WTC11 (cell line): ENCODE data around the gene SART1.
A peak's percentile ranks its signal among the peaks of the same experiment; 100 is the strongest.

Experiments used
- ATF1 ChIP-seq: sonication (generic); formaldehyde crosslinking; IDR thresholded peaks from 2 replicates; pipeline ENCODE4 v1.8.1; 2023; ENCODE audit warnings: mild to moderate bottlenecking, moderate library complexity, missing genetic modification reagents
- ATF2 ChIP-seq: sonication (generic); formaldehyde crosslinking; IDR thresholded peaks from 2 replicates; pipeline ENCODE4 v1.8.1; 2022; ENCODE audit warnings: low read depth, missing genetic modification reagents, borderline replicate concordance
- CREB1 ChIP-seq: sonication (generic); formaldehyde crosslinking; IDR thresholded peaks from 2 replicates; pipeline ENCODE4 v1.8.0; 2023; ENCODE audit warnings: mild to moderate bottlenecking, missing genetic modification reagents
- CTCF ChIP-seq: fragments of 200-600 bp; IDR thresholded peaks from 2 replicates; pipeline ENCODE4 v1.8.0; 2022; ENCODE audit warnings: antibody characterized with exemption
- ETV6 ChIP-seq: sonication (generic); formaldehyde crosslinking; IDR thresholded peaks from 2 replicates; pipeline ENCODE4 v1.8.1; 2022; ENCODE audit warnings: mild to moderate bottlenecking, missing genetic modification reagents
- KAT7 ChIP-seq: sonication (generic); formaldehyde crosslinking; IDR thresholded peaks from 2 replicates; pipeline ENCODE4 v1.8.1; 2023; ENCODE audit warnings: missing genetic modification reagents, mild to moderate bottlenecking, borderline replicate concordance
- NFE2L1 ChIP-seq: sonication (generic); formaldehyde crosslinking; IDR thresholded peaks from 2 replicates; pipeline ENCODE4 v1.8.1; 2023; ENCODE audit warnings: missing genetic modification reagents
- NR2C2 ChIP-seq: sonication (generic); formaldehyde crosslinking; IDR thresholded peaks from 2 replicates; pipeline ENCODE4 v1.8.0; 2022; ENCODE audit warnings: mild to moderate bottlenecking, missing genetic modification reagents
- SMAD3 ChIP-seq: sonication (generic); formaldehyde crosslinking; IDR thresholded peaks from 2 replicates; pipeline ENCODE4 v1.8.0; 2022; ENCODE audit warnings: missing genetic modification reagents, mild to moderate bottlenecking, borderline replicate concordance
- TEAD1 ChIP-seq: sonication (generic); formaldehyde crosslinking; IDR thresholded peaks from 2 replicates; pipeline ENCODE4 v1.8.0; 2022; ENCODE audit warnings: mild to moderate bottlenecking, missing genetic modification reagents
- TP53 ChIP-seq: sonication (generic); formaldehyde crosslinking; IDR thresholded peaks from 2 replicates; pipeline ENCODE4 v1.8.1; 2023; ENCODE audit warnings: mild to moderate bottlenecking, missing genetic modification reagents
- TF ChIP-seq, protein P1 (sequence below): sonication (generic); formaldehyde crosslinking; IDR thresholded peaks from 2 replicates; pipeline ENCODE4 v1.8.0; 2022; ENCODE audit warnings: mild to moderate bottlenecking, missing genetic modification reagents
- TF ChIP-seq, protein P2 (sequence below): sonication (generic); formaldehyde crosslinking; IDR thresholded peaks from 2 replicates; pipeline ENCODE4 v1.8.1; 2023; ENCODE audit warnings: mild to moderate bottlenecking, missing genetic modification reagents, moderate library complexity
- TF ChIP-seq, protein P3 (sequence below): sonication (generic); formaldehyde crosslinking; IDR thresholded peaks from 2 replicates; pipeline ENCODE4 v1.8.0; 2022; ENCODE audit warnings: missing genetic modification reagents

DNA sequence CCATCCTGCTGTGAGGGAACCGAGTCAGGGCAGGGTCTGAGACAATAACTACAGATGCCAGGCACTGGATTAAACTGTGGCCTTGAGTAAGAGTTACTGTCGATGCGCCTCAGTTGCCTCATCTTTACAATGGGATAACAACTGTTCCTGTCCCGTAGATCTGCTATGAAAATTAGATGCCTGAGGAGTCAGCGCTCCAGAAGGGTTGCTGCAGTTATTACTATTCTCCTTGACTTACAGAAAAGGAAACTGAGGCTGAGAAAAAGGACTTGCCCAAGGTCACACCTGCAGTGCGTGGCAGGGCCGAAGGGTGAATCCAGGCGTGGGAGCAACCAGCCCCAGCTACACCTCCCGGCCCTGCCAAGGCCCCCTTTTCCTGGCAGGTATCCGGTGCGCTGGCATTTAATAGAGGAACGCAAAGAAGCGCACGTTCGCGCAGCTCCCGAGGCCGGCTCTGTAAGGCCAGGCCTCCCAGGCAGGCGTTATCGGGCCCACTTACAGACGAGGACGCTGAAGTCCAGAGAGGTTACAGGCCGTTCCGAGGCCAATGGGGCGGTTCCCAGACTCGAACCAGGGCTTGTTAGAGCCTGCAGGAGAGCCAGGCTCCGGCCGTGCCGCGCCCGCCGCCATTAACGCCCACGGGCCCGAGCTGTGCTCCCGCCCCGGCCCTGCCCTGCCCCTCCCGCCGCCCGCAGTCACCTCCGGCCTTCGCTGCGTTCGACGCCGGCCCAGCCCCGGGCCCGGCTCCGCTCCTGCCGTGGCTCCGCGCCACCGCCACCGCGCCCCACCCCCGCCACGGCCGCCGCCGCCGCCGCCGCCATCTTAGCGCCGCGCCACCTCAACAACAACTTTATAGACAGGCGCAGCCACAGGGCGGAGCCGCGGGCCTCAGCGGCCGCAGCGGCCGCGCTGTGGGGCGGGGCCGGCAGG lies 43.1 kb upstream of the SART1 start, which contains the start of gene C11orf68:
- TF ChIP-seq SMAD3 (CRISPR knock-in tag) (no peak), CTCF (no peak), TEAD1 (no peak), CREB1 (CRISPR knock-in tag) (no peak), ATF1 (CRISPR knock-in tag) (no peak), ETV6 (no peak), ATF2 (CRISPR knock-in tag) (no peak), TP53 (CRISPR knock-in tag) (0 out of 2 replicates have a peak, but pooled peaks have one; percentile 10), KAT7 (CRISPR knock-in tag) (no peak), NR2C2 (CRISPR knock-in tag) (no peak), NFE2L1 (CRISPR knock-in tag) (no peak)
- TF ChIP-seq, protein P1, sequence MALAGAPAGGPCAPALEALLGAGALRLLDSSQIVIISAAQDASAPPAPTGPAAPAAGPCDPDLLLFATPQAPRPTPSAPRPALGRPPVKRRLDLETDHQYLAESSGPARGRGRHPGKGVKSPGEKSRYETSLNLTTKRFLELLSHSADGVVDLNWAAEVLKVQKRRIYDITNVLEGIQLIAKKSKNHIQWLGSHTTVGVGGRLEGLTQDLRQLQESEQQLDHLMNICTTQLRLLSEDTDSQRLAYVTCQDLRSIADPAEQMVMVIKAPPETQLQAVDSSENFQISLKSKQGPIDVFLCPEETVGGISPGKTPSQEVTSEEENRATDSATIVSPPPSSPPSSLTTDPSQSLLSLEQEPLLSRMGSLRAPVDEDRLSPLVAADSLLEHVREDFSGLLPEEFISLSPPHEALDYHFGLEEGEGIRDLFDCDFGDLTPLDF (CRISPR knock-in tag) = no peak
- TF ChIP-seq, protein P2, sequence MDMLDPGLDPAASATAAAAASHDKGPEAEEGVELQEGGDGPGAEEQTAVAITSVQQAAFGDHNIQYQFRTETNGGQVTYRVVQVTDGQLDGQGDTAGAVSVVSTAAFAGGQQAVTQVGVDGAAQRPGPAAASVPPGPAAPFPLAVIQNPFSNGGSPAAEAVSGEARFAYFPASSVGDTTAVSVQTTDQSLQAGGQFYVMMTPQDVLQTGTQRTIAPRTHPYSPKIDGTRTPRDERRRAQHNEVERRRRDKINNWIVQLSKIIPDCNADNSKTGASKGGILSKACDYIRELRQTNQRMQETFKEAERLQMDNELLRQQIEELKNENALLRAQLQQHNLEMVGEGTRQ (CRISPR knock-in tag) = no peak
- TF ChIP-seq, protein P3, sequence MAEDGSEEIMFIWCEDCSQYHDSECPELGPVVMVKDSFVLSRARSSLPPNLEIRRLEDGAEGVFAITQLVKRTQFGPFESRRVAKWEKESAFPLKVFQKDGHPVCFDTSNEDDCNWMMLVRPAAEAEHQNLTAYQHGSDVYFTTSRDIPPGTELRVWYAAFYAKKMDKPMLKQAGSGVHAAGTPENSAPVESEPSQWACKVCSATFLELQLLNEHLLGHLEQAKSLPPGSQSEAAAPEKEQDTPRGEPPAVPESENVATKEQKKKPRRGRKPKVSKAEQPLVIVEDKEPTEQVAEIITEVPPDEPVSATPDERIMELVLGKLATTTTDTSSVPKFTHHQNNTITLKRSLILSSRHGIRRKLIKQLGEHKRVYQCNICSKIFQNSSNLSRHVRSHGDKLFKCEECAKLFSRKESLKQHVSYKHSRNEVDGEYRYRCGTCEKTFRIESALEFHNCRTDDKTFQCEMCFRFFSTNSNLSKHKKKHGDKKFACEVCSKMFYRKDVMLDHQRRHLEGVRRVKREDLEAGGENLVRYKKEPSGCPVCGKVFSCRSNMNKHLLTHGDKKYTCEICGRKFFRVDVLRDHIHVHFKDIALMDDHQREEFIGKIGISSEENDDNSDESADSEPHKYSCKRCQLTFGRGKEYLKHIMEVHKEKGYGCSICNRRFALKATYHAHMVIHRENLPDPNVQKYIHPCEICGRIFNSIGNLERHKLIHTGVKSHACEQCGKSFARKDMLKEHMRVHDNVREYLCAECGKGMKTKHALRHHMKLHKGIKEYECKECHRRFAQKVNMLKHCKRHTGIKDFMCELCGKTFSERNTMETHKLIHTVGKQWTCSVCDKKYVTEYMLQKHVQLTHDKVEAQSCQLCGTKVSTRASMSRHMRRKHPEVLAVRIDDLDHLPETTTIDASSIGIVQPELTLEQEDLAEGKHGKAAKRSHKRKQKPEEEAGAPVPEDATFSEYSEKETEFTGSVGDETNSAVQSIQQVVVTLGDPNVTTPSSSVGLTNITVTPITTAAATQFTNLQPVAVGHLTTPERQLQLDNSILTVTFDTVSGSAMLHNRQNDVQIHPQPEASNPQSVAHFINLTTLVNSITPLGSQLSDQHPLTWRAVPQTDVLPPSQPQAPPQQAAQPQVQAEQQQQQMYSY (CRISPR knock-in tag) = no peak
